A673 (cell line): ENCODE measurements around the gene GDPD3. TPM values are rescaled to one million over a fixed set of nuclear protein-coding genes. Genes with fewer than 3 reads are reported as not detected.

Experiments used
- BruUV-seq: library from RNA; stranded (reverse); fragments of 400-500 nt; replicated peaks from 2 replicates; lab custom pipeline; 2021; lab: Mats Ljungman, UMichigan
- CTCF ChIA-PET: fragments of 300-600 bp; sonication (Branson Sonifier 250); formaldehyde crosslinking; loops from one replicate; lab custom pipeline; 2022; ENCODE audit warnings: antibody characterized with exemption; lab: Charles Lee
- POLR2A ChIA-PET: fragments of 300-600 bp; sonication (Branson Sonifier 250); formaldehyde crosslinking; loops from one replicate; lab custom pipeline; 2022; ENCODE audit warnings: antibody characterized with exemption; ENCODE audit not compliant: low non-redundant PET; lab: Charles Lee
- DNase-seq: peaks from one replicate; pipeline ENCODE4 v3.0.0-alpha.2; 2015; ENCODE audit warnings: low spot score
- H3K27ac ChIP-seq: fragments of 200-600 bp; sonication (generic); 2 replicates; pipeline ENCODE4 v1.5.1; 2016; ENCODE audit warnings: mixed run types, low read depth, mild to moderate bottlenecking, mixed read lengths, antibody characterized with exemption, low read length; ENCODE audit not compliant: poor library complexity, severe bottlenecking
- H3K27me3 ChIP-seq: fragments of 200-600 bp; sonication (generic); replicated peaks from 2 replicates; pipeline ENCODE4 v1.6.1; 2017; ENCODE audit warnings: mixed run types, low read depth, mild to moderate bottlenecking, mixed read lengths, antibody characterized with exemption, low read length; ENCODE audit not compliant: insufficient read depth, poor library complexity
- H3K36me3 ChIP-seq: fragments of 200-600 bp; sonication (generic); 2 replicates; pipeline ENCODE4 v1.6.1; 2016; ENCODE audit warnings: mixed run types, mild to moderate bottlenecking, mixed read lengths, antibody characterized with exemption, low read length; ENCODE audit not compliant: insufficient read depth, poor library complexity, severe bottlenecking
- H3K4me1 ChIP-seq: fragments of 200-600 bp; sonication (generic); 2 replicates; pipeline ENCODE4 v1.6.1; 2017; ENCODE audit warnings: mixed run types, mild to moderate bottlenecking, mixed read lengths, antibody characterized with exemption, low read length; ENCODE audit not compliant: insufficient read depth, poor library complexity, severe bottlenecking
- H3K4me3 ChIP-seq: fragments of 200-600 bp; sonication (generic); 2 replicates; pipeline ENCODE4 v1.5.1; 2016; ENCODE audit warnings: low read depth, mixed run types, mild to moderate bottlenecking, mixed read lengths, low read length; ENCODE audit not compliant: poor library complexity, severe bottlenecking
- H3K9me3 ChIP-seq: fragments of 200-600 bp; sonication (generic); 2 replicates; pipeline ENCODE4 v1.6.1; 2016; ENCODE audit warnings: mixed run types, low read depth, mild to moderate bottlenecking, mixed read lengths, antibody characterized with exemption, low read length; ENCODE audit not compliant: poor library complexity, severe bottlenecking
- EZH2 ChIP-seq: fragments of 200-600 bp; sonication (generic); IDR thresholded peaks from 2 replicates; pipeline ENCODE4 v1.6.1; 2017; ENCODE audit warnings: borderline replicate concordance, low read depth, mild to moderate bottlenecking, mixed read lengths, antibody characterized with exemption, low read length; ENCODE audit not compliant: poor library complexity, severe bottlenecking
- intact Hi-C: fragments of 100-400 bp; cut with micrococcal nuclease; formaldehyde crosslinking; loops from one replicate; pipeline ENCODE4 v1.10.0; 2022; ENCODE audit not compliant: unreplicated experiment
- total RNA-seq: library from RNA; stranded (reverse); gene quantifications from 2 replicates; pipeline ENCODE4 v1.2.3, GENCODE V29; 2021
- TF ChIP-seq, protein P1 (sequence below): fragments of 300-800, 200-600 bp; sonication (generic); conservative IDR thresholded peaks from 2 replicates; pipeline ENCODE4 v1.5.1; 2017; ENCODE audit warnings: low read depth, mild to moderate bottlenecking, antibody characterized with exemption, low read length, moderate library complexity, mixed read lengths

GDPD3 gene
- total RNA-seq, 1 experiment from 2014 or later, result 2.5 TPM

DNA sequence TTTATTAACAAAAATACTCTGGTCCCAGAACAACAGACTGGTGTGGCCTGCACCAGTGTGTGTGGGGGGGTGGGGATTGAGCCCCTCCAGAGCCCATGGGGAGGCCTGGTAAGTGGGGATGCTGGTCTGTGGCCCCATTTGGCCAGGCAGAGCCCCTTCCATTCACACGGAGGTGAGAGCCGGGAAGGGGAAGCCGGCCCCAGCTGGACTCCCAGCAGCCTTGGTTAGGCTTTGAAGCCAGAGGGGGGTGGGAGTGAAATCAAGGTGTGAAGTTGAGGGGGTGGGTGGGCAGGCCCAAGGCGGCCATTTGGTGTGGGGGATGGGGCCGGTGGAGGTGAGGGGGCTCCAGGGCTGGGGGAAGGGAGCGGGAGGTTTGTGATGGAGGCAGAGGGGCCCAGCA is 27.5 kb downstream of the GDPD3 start:
- no peaks in the 10 kb centered on the region for H3K9me3 ChIP-seq
- H3K4me1 ChIP-seq, result no peaks in the 10 kb centered on the region
- ChIA-PET CTCF (no interaction called here), POLR2A (no interaction called here)
- no peaks in the 10 kb centered on the region for H3K27me3 ChIP-seq
- intact Hi-C loops, result no loop called here
- no peak overlapping the region for H3K27ac ChIP-seq
- H3K36me3 ChIP-seq, result peaks cover 38% of the 10 kb centered on the region
- TF ChIP-seq, protein P1, sequence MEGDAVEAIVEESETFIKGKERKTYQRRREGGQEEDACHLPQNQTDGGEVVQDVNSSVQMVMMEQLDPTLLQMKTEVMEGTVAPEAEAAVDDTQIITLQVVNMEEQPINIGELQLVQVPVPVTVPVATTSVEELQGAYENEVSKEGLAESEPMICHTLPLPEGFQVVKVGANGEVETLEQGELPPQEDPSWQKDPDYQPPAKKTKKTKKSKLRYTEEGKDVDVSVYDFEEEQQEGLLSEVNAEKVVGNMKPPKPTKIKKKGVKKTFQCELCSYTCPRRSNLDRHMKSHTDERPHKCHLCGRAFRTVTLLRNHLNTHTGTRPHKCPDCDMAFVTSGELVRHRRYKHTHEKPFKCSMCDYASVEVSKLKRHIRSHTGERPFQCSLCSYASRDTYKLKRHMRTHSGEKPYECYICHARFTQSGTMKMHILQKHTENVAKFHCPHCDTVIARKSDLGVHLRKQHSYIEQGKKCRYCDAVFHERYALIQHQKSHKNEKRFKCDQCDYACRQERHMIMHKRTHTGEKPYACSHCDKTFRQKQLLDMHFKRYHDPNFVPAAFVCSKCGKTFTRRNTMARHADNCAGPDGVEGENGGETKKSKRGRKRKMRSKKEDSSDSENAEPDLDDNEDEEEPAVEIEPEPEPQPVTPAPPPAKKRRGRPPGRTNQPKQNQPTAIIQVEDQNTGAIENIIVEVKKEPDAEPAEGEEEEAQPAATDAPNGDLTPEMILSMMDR, result no peak
- no peak for TF ChIP-seq EZH2
- no peak overlapping the region for H3K4me3 ChIP-seq
- no peak for DNase-seq
- no TSS peak for BruUV-seq

DNA sequence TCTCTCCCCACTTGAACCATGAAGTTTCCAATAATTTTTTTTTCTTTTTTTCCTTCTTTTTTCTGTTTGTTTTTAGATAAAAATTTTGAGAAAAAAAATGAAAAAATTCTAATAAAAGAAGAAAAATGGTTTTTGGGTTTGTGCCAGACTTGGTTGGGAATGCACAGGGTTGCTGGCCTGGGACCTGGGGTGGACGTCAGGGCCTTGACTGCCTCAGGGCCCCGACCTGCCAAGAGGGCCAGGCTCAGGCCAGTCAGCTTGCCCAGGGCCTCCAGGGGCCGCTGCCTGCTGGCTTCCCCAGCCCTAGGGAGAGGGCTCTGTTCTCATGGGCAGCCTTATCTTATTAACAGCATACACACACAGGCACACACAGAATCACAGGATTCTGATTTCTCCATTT is 28.1 kb downstream of the GDPD3 start:
- no TSS peak for BruUV-seq
- DNase-seq, result no peak
- Histone ChIP-seq H3K4me1 (no peaks in the 10 kb centered on the region), H3K36me3 (peaks cover 44% of the 10 kb centered on the region), H3K27ac (no peak overlapping the region), H3K27me3 (no peaks in the 10 kb centered on the region), H3K9me3 (no peaks in the 10 kb centered on the region), H3K4me3 (no peak overlapping the region)
- TF ChIP-seq, protein P1, result no peak
- TF ChIP-seq EZH2, result no peak
- intact Hi-C loops, result no loop called here
- POLR2A ChIA-PET, result no interaction called here
- CTCF ChIA-PET, result no interaction called here

DNA sequence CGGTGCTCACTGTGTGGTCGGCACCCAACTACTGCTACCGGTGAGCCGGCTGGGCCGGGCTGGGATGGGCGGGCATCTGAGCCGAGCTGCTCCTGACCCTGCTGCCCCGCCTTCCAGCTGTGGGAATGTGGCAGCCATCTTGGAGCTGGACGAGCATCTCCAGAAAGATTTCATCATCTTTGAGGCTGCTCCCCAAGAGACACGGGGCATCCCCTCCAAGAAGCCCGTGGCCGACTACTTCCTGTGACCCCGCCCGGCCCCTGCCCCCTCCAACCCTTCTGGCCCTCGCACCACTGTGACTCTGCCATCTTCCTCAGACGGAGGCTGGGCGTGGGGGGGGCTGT is 28.5 kb downstream of the GDPD3 start:
- Histone ChIP-seq H3K27ac (no peak overlapping the region), H3K9me3 (no peaks in the 10 kb centered on the region), H3K27me3 (no peaks in the 10 kb centered on the region), H3K4me3 (no peak overlapping the region), H3K36me3 (peaks cover 49% of the 10 kb centered on the region), H3K4me1 (no peaks in the 10 kb centered on the region)
- intact Hi-C loops, result no loop called here
- TF ChIP-seq EZH2, result no peak
- TF ChIP-seq, protein P1, result no peak
- POLR2A ChIA-PET, result no interaction called here
- CTCF ChIA-PET, result no interaction called here
- DNase-seq, result no peak
- no TSS peak for BruUV-seq
